Astrocyte (in vitro differentiated cells and primary cell): ENCODE measurements around the gene HS3ST1. TPM values are rescaled to one million over a fixed set of nuclear protein-coding genes. Genes with fewer than 3 reads are reported as not detected.

Experiments
- DNase-seq: peaks from one replicate; pipeline ENCODE4 v3.0.0-alpha.2; 2010; ENCODE audit warnings: low read depth
- FAIRE-seq: peaks from 2 replicates; lab custom pipeline; 2011; peaks lifted over from hg19 to GRCh38; lab: Jason Lieb, UNC
- H2AFZ ChIP-seq: 2 replicates; pipeline ENCODE4 v1.6.0; 2012; ENCODE audit warnings: low read depth, low read length, inconsistent platforms
- H3K27ac ChIP-seq: 2 replicates; pipeline ENCODE4 v1.5.1; 2011; ENCODE audit warnings: low read depth, low read length, inconsistent platforms
- H3K27me3 ChIP-seq: 2 replicates; pipeline ENCODE4 v1.6.0; 2011; ENCODE audit warnings: low read length, inconsistent platforms; ENCODE audit not compliant: insufficient read depth
- H3K36me3 ChIP-seq: 2 replicates; pipeline ENCODE4 v1.5.1; 2011; ENCODE audit warnings: low read length, inconsistent platforms; ENCODE audit not compliant: insufficient read depth
- H3K4me1 ChIP-seq: 2 replicates; pipeline ENCODE4 v1.5.1; 2011; ENCODE audit warnings: low read length, inconsistent platforms; ENCODE audit not compliant: insufficient read depth
- H3K4me2 ChIP-seq: 2 replicates; pipeline ENCODE4 v1.6.0; 2012; ENCODE audit warnings: low read length, inconsistent platforms
- H3K4me3 ChIP-seq: 2 replicates; pipeline ENCODE4 v1.5.1; 2011; ENCODE audit warnings: low read depth, mild to moderate bottlenecking, low read length, inconsistent platforms; ENCODE audit not compliant: insufficient read depth
- H3K79me2 ChIP-seq: 2 replicates; pipeline ENCODE4 v1.6.0; 2012; ENCODE audit warnings: mild to moderate bottlenecking, low read length, inconsistent platforms; ENCODE audit not compliant: insufficient read depth
- H3K9ac ChIP-seq: 2 replicates; pipeline ENCODE4 v1.6.0; 2012; ENCODE audit warnings: mild to moderate bottlenecking, low read length, inconsistent platforms
- H3K9me3 ChIP-seq: 2 replicates; pipeline ENCODE4 v1.5.1; 2012; ENCODE audit warnings: low read depth, mild to moderate bottlenecking, low read length, inconsistent platforms; ENCODE audit not compliant: insufficient read depth
- H4K20me1 ChIP-seq: 2 replicates; pipeline ENCODE4 v1.6.0; 2012; ENCODE audit warnings: low read length, inconsistent platforms; ENCODE audit not compliant: insufficient read depth
- H3K27ac Mint-ChIP-seq: one replicate; pipeline ENCODE4 v1.8.0; 2021; ENCODE audit warnings: mild to moderate bottlenecking, mixed read lengths; ENCODE audit not compliant: unreplicated experiment
- H3K27me3 Mint-ChIP-seq: one replicate; pipeline ENCODE4 v1.8.0; 2021; ENCODE audit warnings: low read depth, mixed read lengths; ENCODE audit not compliant: unreplicated experiment
- H3K36me3 Mint-ChIP-seq: one replicate; pipeline ENCODE4 v1.8.0; 2021; ENCODE audit warnings: low read depth, mixed read lengths; ENCODE audit not compliant: unreplicated experiment
- H3K4me1 Mint-ChIP-seq: one replicate; pipeline ENCODE4 v1.8.0; 2021; ENCODE audit warnings: low read depth, mixed read lengths; ENCODE audit not compliant: unreplicated experiment
- H3K4me3 Mint-ChIP-seq: one replicate; pipeline ENCODE4 v1.8.0; 2021; ENCODE audit warnings: mild to moderate bottlenecking, moderate library complexity, mixed read lengths; ENCODE audit not compliant: unreplicated experiment
- H3K9me3 Mint-ChIP-seq: one replicate; pipeline ENCODE4 v1.8.0; 2021; ENCODE audit warnings: mild to moderate bottlenecking, mixed read lengths; ENCODE audit not compliant: unreplicated experiment
- CTCF ChIP-seq: IDR thresholded peaks from 2 replicates; pipeline ENCODE4 v1.5.1; 2011; ENCODE audit warnings: low read depth, mild to moderate bottlenecking, inconsistent platforms, low read length, moderate library complexity; ENCODE audit not compliant: insufficient read depth
- EZH2 ChIP-seq: IDR thresholded peaks from 2 replicates; pipeline ENCODE4 v1.6.1; 2012; ENCODE audit warnings: mild to moderate bottlenecking, low read length, inconsistent platforms; ENCODE audit not compliant: insufficient read depth
- total RNA-seq: library from RNA; stranded (reverse); gene quantifications from 2 replicates; pipeline ENCODE4 v1.2.1, GENCODE V29; 2021

HS3ST1 gene
- total RNA-seq, 1 donor from 2014 or later: 0.18 TPM

- FAIRE-seq (no peak), DNase-seq (no peak)
- Histone ChIP-seq H3K9me3 (no peaks in the 10 kb centered on the region), H3K4me2 (no peak overlapping the region), H3K27me3 (no peaks in the 10 kb centered on the region), H4K20me1 (no peaks in the 10 kb centered on the region), H2AFZ (no peak overlapping the region), H3K4me1 (no peaks in the 10 kb centered on the region), H3K79me2 (no peaks in the 10 kb centered on the region), H3K27ac (no peak overlapping the region), H3K4me3 (no peak overlapping the region), H3K36me3 (no peaks in the 10 kb centered on the region), H3K9ac (no peak overlapping the region)
- H3K27me3 Mint-ChIP-seq: peaks cover 7% of the 10 kb centered on the region
- H3K9me3 Mint-ChIP-seq: peaks cover 2% of the 10 kb centered on the region
- H3K4me3 Mint-ChIP-seq: no peak overlapping the region
- TF ChIP-seq CTCF (no peak), EZH2 (no peak)
- H3K4me1 Mint-ChIP-seq: peaks cover 4% of the 10 kb centered on the region
- no peaks in the 10 kb centered on the region for H3K36me3 Mint-ChIP-seq
- H3K27ac Mint-ChIP-seq: no peak overlapping the region
Measured at GRCh38 chr4:11359591-11359990, 69.1 kb downstream of the HS3ST1 start.

- Mint-ChIP-seq H3K36me3 (no peaks in the 10 kb centered on the region), H3K9me3 (peaks cover 2% of the 10 kb centered on the region), H3K27ac (no peak overlapping the region), H3K4me1 (peaks cover 4% of the 10 kb centered on the region), H3K4me3 (no peak overlapping the region), H3K27me3 (no peaks in the 10 kb centered on the region)
- H3K9me3 ChIP-seq: no peaks in the 10 kb centered on the region
- no peak overlapping the region for H3K4me3 ChIP-seq
- TF ChIP-seq CTCF: no peak
- TF ChIP-seq EZH2: no peak
- no peaks in the 10 kb centered on the region for H4K20me1 ChIP-seq
- no peaks in the 10 kb centered on the region for H3K27me3 ChIP-seq
- no peaks in the 10 kb centered on the region for H3K36me3 ChIP-seq
- FAIRE-seq: no peak
- H3K9ac ChIP-seq: no peak overlapping the region
- no peak overlapping the region for H3K27ac ChIP-seq
- no peaks in the 10 kb centered on the region for H3K79me2 ChIP-seq
- no peak overlapping the region for H2AFZ ChIP-seq
- no peak for DNase-seq
- H3K4me1 ChIP-seq: no peaks in the 10 kb centered on the region
- no peak overlapping the region for H3K4me2 ChIP-seq
Measured at GRCh38 chr4:11355226-11355625, 73.5 kb downstream of the HS3ST1 start.

GRCh38 chr4:11354531-11354930, 74.2 kb downstream of the HS3ST1 start:
- H4K20me1 ChIP-seq: no peaks in the 10 kb centered on the region
- H3K27me3 ChIP-seq: no peaks in the 10 kb centered on the region
- Mint-ChIP-seq H3K27ac (no peak overlapping the region), H3K27me3 (no peaks in the 10 kb centered on the region), H3K36me3 (no peaks in the 10 kb centered on the region), H3K4me1 (peaks cover 4% of the 10 kb centered on the region), H3K4me3 (no peak overlapping the region), H3K9me3 (peaks cover 2% of the 10 kb centered on the region)
- H3K9ac ChIP-seq: no peak overlapping the region
- H3K4me2 ChIP-seq: no peak overlapping the region
- TF ChIP-seq EZH2 (no peak), CTCF (no peak)
- H2AFZ ChIP-seq: no peak overlapping the region
- no peaks in the 10 kb centered on the region for H3K79me2 ChIP-seq
- DNase-seq (no peak), FAIRE-seq (no peak)
- no peaks in the 10 kb centered on the region for H3K9me3 ChIP-seq
- no peak overlapping the region for H3K27ac ChIP-seq
- H3K4me1 ChIP-seq: no peaks in the 10 kb centered on the region
- H3K36me3 ChIP-seq: no peaks in the 10 kb centered on the region
- H3K4me3 ChIP-seq: no peak overlapping the region
